Esophagus muscularis mucosa (tissue), 3 donors: Measurements from ENCODE around the gene NSF.

Source experiments
- POLR2A ChIP-seq: fragments of 450-650 bp; IDR thresholded peaks from one replicate; pipeline ENCODE4 v1.6.1; 2017; ENCODE audit warnings: antibody characterized with exemption, moderate library complexity, mild to moderate bottlenecking, low read depth
- POLR2AphosphoS5 ChIP-seq, 2 donors: sonication (generic); formaldehyde crosslinking; IDR thresholded peaks; one replicate each; pipeline ENCODE4 v1.6.1; 2017; ENCODE audit warnings: antibody characterized with exemption in 2 of 2
- TF ChIP-seq, protein P1 (sequence below), 3 experiments: fragments of 200-600 bp in 2 of 3; fragments of 450-650 bp in 1 of 3; sonication (generic) in 2 of 3; IDR thresholded peaks; one replicate each; pipeline ENCODE4 v1.5.1; 2017 to 2019; ENCODE audit warnings: antibody characterized with exemption in 3 of 3, mild to moderate bottlenecking in 2 of 3, moderate library complexity in 1 of 3

DNA sequence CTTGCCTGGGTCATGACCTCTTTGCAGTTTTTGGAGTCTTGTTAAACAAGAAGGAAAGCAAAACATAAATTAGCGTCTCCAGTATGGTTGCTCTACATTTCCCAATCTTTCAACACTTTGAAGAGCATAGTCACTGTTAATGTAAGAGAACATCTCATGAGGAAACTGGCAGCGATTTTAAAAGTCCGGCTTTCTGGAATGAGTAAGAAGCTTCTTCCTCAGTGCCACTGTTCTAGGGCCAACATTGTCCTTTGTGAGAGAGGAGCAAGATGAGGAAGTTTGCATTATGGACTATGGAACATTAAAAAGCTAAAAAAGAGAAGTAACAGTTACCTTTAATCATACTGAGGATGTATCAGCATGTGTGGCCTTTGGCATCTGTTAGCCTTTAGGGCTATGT lies 154.9 kb downstream of the NSF start:
- TF ChIP-seq, protein P1, sequence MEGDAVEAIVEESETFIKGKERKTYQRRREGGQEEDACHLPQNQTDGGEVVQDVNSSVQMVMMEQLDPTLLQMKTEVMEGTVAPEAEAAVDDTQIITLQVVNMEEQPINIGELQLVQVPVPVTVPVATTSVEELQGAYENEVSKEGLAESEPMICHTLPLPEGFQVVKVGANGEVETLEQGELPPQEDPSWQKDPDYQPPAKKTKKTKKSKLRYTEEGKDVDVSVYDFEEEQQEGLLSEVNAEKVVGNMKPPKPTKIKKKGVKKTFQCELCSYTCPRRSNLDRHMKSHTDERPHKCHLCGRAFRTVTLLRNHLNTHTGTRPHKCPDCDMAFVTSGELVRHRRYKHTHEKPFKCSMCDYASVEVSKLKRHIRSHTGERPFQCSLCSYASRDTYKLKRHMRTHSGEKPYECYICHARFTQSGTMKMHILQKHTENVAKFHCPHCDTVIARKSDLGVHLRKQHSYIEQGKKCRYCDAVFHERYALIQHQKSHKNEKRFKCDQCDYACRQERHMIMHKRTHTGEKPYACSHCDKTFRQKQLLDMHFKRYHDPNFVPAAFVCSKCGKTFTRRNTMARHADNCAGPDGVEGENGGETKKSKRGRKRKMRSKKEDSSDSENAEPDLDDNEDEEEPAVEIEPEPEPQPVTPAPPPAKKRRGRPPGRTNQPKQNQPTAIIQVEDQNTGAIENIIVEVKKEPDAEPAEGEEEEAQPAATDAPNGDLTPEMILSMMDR (IDR thresholded peaks at IDR 0.05): no peak
- no peak for TF ChIP-seq POLR2A
- no peak for TF ChIP-seq POLR2AphosphoS5 (IDR thresholded peaks at IDR 0.05)
